ENCODE data around the gene REEP1. TPM values are rescaled to one million over a fixed set of nuclear protein-coding genes. Genes with fewer than 3 reads are reported as not detected.
"Not testable (repeated sequence)": the region's sequence is repeated elsewhere in the genome, so short reads cannot be mapped to it uniquely, and the experiment has no call there.

REEP1 gene
- total RNA-seq, 1 experiment from 2014 or later, result not detected

DNA sequence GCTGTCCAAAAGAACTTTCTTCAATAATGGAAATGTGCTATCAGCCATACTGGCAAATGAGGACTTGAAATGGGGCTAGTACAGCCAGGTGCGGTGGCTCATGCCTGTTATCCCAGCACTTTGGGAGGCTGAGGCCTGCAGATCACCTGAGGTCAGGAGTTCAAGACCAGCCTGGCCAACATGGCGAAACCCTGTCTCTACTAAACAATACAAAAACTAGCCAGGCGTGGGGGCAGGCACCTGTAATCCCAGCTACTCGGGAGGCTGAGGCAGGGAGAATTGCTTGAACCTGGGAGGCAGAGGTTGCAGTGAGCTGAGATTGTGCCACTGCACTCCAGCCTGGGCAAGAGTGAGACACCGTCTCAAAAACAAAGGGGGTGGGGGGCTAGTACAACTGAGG, 92.6 kb downstream of the REEP1 start:
- not testable (repeated sequence) for DNase-seq (ENCODE audit: low spot score)

DNA sequence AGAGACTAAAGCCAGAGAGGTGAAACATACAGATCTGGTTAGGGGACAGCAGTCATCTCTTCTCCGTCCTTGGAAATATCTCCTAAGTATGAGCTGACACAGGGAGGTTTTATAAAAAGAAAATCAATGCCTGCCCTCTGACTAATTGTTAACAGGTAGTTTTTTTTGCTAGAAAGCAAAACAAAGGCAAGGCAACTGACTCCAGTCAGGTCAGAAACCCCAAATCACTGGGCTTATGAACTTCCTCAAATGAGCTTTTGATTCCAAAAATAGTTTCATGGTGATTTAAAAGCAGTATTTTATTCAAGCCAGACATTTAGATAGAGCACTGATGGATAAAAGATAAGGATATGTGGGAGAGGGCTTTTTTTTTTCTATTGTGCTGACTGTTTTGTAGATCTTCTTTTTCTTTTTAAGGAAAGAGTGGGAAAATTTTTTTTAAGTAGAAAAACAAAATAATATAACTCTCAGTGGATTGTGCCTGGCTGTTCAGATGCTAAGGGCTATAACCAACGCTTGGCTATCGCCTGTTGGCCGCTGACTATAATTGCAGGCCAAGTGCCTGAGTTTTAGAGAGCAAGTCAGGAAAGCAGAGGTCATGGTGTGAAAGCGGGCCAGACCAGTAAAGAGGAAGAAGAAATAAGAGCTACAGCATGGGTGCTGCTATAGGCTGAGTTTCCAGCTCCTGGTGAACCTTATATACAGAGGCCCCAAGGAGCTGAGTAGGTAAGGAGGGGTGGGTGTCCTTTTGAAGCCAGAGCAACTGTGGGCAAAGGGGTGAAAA, 93.3 kb downstream of the REEP1 start:
- no peak for DNase-seq (ENCODE audit: low spot score)

DNA sequence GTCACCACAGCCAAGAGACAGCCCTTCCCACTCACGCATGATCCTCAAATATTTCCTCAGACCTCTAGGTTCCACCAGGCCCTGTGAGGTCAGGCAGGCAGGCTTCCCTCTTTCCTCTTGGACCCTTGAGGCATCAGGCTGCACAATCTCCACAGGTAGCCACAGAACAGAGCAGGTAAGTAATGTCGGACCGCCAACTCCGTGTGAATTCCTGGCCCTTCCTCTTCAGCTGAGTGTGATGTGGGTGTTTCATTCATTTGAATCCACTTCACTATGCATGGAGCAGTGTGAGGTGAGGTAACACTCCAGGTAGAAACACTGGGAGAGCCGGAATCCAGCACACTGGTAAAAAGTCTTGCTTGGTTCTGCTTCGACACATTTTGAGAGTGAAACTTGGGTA, 94.2 kb downstream of the REEP1 start:
- no peak for DNase-seq (ENCODE audit: low spot score)

DNA sequence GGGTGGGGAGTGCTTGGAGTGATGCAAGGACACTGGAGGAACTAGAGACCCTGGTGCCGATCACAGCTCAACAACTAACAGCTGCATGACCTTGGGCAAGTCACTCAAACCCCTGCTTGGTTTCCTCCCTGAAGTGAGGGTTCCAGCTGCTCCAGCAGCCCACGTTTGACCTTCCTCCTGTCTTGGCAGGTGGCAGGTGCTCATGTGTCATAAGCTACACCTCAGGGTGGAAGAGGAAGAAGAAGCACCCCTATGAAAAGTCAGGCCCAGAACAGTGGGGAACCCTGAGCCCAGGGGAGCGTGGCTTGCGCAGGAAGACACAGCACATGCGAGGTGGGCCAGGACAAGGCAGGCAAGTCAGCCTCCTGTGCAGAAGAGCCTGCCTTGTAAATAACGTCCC, 95.8 kb downstream of the REEP1 start:
- DNase-seq (ENCODE audit: low spot score), result no peak

DNA sequence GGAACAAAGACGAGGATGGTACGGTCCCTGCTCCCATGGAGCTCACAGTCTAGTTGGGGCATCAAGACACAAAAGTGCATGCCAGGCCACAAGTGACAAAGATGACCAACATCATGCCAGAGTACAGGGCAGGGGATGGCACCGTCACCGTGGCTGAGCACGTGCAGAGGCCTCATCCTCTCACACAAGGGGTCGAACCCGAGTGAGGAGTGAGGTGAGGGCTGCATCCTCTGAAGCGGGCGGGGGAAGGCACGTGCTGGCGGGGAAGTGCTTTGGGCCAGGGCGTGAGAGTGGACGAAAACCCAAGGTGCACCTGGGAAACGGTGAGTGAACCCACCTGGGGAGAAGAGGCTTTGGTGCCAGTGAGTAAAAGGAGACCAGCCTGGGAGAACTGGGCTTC, 97.2 kb downstream of the REEP1 start:
- no peak for DNase-seq (ENCODE audit: low spot score)

DNA sequence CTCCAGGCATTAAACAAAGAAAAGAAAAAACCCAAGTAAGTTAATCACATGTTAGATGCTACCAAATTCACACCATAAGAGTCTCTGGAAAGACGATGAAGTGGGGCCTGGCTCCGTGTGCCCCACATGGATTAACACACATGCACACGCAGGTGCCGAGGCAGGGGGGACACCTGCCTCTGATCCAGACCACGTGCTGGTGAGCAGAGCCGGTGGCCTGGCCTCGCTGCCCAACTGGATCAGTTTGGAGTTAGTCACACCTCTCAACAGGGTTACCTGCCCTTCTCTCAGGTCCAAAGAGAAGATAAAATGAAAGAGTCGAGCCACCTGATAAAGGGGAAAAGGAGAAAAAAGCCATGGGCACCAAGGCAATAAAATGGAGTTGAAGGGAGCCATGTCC, 97.7 kb downstream of the REEP1 start:
- DNase-seq (ENCODE audit: low spot score), result no peak

DNA sequence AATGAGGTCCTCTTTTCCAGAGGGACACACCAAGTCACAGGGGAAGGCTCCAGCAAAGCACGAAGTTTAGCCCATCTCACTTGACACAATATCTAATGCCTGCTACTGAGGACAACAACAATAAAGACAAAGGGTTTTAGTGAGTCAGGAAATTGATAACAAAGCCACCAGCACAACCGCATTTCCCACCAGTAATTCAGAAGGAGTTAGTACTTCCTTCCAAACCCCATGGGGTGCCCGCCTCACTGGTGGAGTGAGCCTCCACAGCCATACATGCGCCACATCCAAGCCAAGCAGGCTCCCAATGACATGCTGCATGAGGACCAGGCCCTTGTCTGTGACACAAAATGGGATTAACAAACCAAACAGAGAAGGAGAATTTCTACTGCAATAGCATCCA, 98.1 kb downstream of the REEP1 start:
- DNase-seq (ENCODE audit: low spot score), result no peak

DNA sequence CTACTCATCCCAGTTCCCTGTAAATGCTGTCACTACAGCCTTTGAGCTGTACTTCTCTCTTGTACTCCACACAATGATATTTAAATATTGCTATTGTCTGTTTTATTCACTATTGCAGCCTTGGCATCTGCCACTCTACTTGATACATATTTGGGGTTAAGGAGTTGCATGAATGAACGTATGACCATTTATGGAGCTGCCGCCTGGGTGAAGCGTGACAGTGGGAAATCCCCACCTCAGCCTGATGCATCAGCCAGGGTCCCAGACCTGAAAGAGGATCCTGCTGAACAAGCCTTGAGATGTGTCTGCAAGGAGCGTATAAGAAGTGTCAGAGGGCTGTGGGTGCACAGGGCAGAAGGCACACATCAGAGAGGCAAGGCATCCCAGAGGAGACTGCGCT, 99.1 kb downstream of the REEP1 start:
- DNase-seq (ENCODE audit: low spot score), result no peak

DNA sequence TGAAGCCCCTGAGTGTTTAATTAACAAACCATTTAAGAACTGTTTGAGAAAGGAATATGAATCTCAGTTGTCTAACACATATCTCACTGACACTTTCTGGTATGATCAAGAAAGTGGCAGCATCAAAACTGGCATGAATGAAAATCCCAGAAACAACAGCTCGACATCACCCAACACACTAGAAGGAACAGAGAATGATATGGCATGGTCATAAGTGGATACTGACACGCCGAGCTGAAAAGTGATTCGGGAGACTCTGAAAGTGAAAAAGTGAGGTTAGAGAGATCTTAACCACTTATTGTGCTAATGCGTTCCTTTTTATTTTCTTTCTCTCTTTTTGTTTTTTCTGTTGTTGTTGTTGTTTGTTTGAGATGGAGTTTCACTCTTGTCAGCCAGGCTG, 100.3 kb downstream of the REEP1 start:
- DNase-seq (ENCODE audit: low spot score), result no peak

DNA sequence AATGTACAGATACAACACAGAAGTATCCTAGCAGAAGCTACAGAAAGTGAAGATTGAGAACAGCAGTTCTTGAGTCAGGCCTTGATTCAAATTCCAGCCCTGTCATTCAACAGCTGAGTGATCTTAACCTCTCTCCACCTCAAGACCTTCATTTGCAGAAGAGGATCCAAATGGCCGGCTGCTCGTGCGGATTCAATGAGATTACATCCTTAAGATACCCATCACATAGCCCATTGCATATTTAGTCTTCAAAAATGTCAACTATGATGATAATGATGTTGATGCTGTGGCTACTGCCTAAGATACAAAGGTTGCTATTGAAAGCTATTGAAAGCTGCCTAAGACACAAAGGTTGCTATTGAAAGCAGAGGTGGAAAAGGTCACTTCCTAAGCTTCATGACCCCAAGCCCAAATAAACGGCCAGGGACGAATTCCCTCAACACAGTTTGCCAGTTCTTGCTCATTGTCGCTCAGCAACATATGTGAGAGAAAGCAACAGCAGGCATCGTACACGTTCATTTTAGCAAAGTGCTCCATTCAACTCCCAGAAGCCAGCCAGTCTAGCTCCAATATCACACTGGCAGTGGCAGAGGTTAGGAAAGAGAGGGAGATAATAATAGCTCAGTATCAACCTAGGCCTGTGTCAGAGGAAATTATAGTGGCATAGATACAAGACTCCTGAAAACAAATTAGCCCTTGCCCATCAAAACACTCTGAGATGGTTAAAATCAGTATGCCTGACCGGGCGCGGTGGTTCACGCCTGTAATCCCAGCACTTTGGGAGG, 102.0 kb downstream of the REEP1 start:
- DNase-seq (ENCODE audit: low spot score), result no peak

DNA sequence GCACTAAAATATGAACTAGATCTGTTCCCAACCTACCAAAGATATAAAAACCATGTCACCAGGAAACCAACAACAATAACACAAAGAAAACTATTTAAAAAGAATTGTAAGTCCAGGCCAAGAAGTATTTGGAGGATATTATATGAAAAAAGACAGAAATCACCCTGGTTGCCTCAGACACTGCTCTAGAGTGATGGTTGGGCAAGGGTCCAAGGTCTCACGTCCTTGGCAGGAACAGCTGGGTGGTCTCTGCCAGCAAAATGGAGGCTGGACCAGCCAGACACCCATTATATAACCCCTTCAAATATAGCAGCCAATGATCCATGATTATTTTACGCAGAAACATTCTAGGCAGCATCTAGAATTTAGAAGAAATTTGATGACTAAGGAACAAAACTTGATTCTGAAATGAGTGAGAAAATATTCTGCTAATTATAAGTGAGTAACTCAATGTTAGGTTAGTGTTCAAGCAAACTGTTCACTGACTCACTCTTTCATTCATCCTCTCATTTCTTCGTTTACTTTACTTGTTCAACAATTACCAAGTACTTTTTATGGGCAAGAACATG, 102.8 kb downstream of the REEP1 start:
- DNase-seq (ENCODE audit: low spot score), result no peak

DNA sequence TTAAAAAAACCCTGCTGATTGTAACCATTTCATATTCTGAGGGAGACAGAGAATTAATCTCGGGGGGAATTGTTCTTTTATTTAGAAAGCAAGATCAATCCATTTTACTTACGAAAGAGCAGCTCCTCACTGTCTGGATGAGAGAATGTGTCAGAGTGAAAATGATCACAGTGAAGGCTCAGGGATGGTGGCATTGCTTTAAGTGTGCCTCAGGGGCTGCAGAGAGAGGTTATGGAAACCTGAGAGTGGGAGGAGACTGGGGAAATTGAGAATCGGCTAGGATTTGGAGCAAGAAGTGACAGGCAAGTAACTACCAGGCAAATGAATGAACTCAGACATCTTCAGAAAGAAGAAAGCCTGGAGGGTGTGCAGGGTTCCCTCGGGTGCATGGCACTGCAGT, 104.0 kb downstream of the REEP1 start:
- DNase-seq (ENCODE audit: low spot score), result no peak

DNA sequence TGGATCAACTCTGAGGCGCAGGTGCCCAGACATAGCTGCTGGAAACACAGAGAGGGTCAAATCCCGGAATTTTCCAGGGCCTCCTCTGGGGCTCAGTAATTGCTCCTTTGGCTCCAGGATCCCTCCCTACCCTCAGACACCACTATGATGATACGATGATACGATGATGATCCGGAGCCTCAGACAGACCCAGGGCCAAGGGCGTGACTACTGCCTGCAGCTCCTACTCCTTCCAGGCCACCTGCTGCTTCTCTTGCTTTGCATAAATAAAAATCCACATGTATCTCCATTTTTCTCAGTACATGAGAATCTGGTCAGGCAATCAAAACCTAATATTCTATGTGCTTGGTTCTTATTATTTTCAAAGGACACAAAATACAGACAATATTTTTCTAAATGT, 104.5 kb downstream of the REEP1 start:
- DNase-seq (ENCODE audit: low spot score), result no peak

DNA sequence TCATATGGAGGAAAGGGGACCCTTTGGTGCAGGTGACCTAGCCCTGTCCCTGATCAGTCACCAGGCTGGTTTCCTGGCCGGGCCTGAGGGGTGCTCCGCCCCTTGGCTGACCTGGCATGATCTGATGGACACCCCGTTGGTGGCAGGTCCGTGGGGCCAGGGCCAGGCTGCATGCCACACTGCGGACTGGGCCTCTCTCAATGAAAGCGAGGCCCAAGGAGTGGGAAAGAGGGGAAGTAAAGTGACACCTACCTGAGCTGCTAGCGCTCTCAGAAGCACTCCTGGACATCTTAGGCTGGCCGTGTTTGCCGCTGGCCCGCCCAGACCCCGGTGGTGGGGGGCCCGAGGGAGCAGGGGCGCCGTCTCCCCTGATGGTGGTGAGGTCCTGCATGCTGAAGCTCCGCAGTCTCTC, 105.0 kb downstream of the REEP1 start:
- DNase-seq (ENCODE audit: low spot score), result no peak

DNA sequence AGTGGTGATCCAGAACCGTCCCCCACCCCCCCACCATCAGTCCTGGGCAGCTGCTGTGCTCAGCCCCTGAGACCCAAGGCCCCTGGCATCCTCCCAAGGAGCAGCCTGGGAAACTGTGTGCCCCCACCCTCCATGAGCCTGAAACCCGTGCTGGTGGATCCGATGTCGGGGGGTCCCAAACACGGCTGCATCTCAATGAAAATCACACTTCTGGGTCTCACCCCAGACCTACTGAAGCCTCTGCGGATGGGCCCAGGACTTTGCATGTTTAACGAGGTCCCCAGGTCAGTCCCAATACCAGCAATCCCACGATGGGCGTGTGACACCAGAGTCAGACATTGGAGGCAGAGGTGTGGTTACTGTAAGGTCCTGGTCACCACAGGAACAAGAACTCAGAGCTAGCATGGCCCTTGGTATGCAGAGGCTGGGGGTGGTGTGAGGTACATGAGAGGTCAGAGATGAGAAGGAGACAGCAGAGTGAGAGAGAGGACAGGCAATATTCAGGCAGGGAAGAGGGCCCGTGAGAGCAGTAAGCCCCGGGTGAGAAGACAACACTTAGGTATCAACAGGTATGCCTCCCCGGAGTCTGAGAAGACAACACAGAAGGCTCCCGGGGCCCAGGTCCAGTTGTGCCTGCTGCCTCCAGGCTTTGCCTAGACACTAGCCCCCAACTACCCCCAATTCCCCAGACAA, 105.6 kb downstream of the REEP1 start:
- no peak for DNase-seq (ENCODE audit: low spot score)

DNA sequence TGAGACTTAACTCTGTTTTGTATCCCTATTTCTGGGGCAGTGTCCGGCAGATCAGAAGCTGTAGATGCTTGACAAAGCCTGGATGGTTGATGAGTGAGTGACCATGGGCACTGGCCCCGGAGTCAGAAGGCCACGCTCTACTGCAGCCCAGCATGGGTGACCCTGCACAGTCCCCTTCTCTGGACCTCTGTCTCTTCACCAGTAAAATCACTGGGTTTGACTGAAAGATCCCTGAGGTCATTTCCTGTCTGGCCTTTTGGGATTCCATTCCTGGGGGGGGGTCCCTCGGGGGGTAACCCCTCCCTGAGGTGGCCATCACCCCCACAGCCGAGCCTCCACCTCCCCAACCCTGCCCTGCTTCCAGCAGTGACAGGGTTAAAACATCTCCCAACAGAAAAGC, 106.5 kb downstream of the REEP1 start:
- no peak for DNase-seq (ENCODE audit: low spot score)

DNA sequence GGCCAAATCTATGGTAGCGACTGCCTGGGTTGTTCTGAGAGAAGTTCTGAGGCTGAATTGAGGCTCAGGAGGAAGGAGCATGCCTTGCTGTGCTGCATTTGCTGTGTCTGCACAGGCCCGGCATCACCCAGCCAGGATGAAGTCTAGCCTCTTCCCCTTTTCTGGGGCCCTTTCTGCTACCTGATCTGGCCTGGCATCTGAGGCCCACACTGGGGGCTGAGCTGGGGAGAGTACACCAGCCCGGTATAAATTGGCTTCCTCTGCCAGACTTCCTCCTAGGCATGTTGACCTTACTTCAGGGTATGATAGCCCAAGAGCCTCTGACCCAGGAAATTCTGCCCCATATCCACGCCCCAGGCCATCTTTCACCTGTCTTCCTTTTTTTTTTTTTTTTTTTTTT, 108.2 kb downstream of the REEP1 start:
- no peak for DNase-seq (ENCODE audit: low spot score)

DNA sequence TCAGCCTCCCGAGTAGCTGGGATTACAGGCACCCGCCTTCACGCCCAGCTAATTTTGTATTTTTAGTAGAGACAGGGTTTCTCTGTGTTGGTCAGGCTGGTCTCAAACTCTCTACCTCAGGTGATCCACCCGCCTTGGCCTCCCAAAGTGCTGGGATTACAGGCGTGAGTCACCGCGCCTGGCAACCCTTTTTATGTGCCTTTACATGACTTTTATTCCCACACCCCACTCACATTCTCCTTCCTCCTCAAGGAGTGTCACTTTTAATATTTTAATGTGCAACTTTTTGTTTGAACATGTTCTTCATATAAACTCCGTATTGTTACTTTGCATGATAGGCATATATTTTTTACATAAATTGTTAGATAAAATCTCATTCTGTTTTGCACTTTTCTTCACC, 108.9 kb downstream of the REEP1 start:
- DNase-seq (ENCODE audit: low spot score), result not testable (repeated sequence)

DNA sequence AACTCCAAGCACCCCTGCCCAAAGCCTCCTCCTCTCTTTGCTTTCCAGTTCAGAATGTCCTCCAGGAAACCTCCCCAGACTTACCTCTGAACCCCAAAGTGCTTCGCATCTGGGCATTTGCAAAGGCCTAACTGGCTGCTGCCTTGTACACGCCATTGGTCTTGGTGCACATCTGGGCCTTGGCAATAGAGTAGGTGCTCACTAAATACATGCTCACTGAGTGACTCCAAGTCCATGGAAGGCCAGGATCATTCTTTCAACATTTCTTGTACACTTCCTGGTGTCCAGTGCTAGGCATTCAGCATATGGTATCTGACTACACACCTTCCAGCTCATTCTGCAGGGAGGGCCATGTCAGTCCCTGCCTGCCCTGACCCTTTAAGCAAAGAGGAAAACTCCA, 109.7 kb downstream of the REEP1 start:
- DNase-seq (ENCODE audit: low spot score), result no peak

DNA sequence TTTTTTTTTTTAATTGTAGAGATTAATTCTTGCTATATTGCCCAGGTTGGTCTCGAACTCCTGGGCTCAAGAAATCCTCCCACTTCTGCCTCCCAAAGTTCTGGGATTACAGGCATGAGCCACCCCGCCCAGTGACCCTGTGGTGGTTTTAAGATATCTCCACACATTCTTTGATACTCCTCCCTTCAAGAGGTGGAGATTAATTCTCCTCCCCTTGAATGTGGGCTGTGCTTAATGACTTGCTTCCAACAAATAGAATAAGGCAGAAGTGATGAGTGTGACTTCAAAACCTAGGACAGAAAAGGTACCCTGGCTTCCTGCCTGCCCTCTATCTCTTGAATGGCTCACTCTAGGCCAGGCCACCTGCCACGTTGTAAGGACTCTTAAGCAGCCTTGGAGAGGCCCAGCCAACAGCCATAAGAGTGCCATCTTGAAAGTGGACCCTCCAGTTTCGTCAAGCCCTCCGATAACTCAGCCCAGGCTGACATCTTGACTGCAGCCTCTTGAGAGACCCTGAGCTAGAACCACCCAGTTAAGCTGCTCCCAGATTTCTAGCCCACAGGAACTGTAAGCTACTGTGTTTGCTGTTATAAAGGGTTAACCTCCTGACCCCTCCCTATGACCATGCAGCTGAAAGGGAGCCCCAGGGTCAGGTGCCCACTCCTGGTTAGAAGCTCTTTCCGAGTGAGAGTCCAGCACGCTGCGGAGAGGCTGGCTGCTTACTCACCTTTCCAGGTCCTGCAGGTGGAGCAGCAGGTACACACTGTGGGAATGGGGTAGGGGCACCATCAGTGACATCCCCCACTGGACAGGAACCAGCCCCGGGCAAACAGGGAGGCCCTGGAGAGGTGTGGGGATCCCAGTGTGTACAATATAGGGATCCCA, 110.5 kb downstream of the REEP1 start:
- no peak for DNase-seq (ENCODE audit: low spot score)

DNA sequence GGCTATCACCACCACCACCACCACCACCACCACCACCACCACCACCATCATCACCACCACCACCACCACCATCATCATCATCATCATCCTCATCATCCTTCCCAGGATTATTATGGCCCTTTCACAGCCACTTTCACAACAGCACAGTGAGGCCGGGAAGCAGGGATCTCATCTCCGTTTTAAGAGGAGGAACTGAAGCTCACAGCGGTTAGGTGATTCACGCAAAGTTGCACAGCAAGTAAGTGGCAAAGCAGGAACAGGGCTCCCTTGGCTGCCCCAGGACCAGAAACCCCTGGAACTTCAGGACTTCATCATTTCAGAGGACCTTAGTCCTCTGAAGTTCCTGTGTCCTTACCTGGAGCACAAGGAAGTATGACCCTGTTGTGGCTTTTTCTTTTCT, 111.4 kb downstream of the REEP1 start:
- DNase-seq (ENCODE audit: low spot score), result no peak
